HG02798 (cell line): ENCODE results near the gene RABEP2.
"Not testable (repeated sequence)": the region's sequence is repeated elsewhere in the genome, so short reads cannot be mapped to it uniquely, and the experiment has no call there.

ENCODE experiments used
- ATAC-seq: cut with Tn5 transposase; IDR thresholded peaks from one replicate; pipeline ENCODE4 v1.9.1; 2021; ENCODE audit warnings: mild to moderate bottlenecking; ENCODE audit not compliant: unreplicated experiment, poor library complexity

Gene RABEP2

GRCh38 chr16:28935346-28935745 lies 10.3 kb upstream of the RABEP2 start:
- ATAC-seq = no peak

GRCh38 chr16:28933171-28933570 lies 8.1 kb upstream of the RABEP2 start:
- ATAC-seq = no peak

GRCh38 chr16:28932339-28933141 lies 7.5 kb upstream of the RABEP2 start:
- ATAC-seq = no peak

- no peak for ATAC-seq
Observed at GRCh38 chr16:28931801-28932225, 6.8 kb upstream of the RABEP2 start, which contains the start of gene CD19. TSS of gene CD19 (plus strand) at chr16:28931971. CDS start at chr16:28932001, 30 bp downstream.

GRCh38 chr16:28930652-28931051 lies 5.6 kb upstream of the RABEP2 start:
- no peak for ATAC-seq

GRCh38 chr16:28930203-28930602 lies 5.2 kb upstream of the RABEP2 start:
- no peak for ATAC-seq

- no peak for ATAC-seq
Observed at GRCh38 chr16:28927815-28928214, 2.8 kb upstream of the RABEP2 start.

GRCh38 chr16:28926284-28926683 lies 1.2 kb upstream of the RABEP2 start:
- ATAC-seq = not testable (repeated sequence)

- peak; percentile 27 for ATAC-seq
Observed at GRCh38 chr16:28925386-28926228, 569 bp upstream of the RABEP2 start.

GRCh38 chr16:28924399-28924761 lies 658 bp downstream of the RABEP2 start:
- ATAC-seq = no peak

GRCh38 chr16:28923652-28924398 lies 1.2 kb downstream of the RABEP2 start:
- peak; percentile 51 for ATAC-seq

GRCh38 chr16:28923231-28923587 lies 1.8 kb downstream of the RABEP2 start:
- ATAC-seq = no peak

- no peak for ATAC-seq
Observed at GRCh38 chr16:28918698-28919097, 6.3 kb downstream of the RABEP2 start.

- ATAC-seq = no peak
Observed at GRCh38 chr16:28917095-28917494, 7.9 kb downstream of the RABEP2 start.

GRCh38 chr16:28915181-28915580 lies 9.9 kb downstream of the RABEP2 start:
- no peak for ATAC-seq

GRCh38 chr16:28913946-28914724 lies 10.9 kb downstream of the RABEP2 start:
- ATAC-seq = no peak

- ATAC-seq = no peak
Observed at GRCh38 chr16:28912558-28912957, 12.5 kb downstream of the RABEP2 start.

- no peak for ATAC-seq
Observed at GRCh38 chr16:28910086-28911031, 14.7 kb downstream of the RABEP2 start.

GRCh38 chr16:28905800-28906372 lies 19.2 kb downstream of the RABEP2 start:
- no peak for ATAC-seq
